ENCODE data around the gene ABHD12. TPM values are rescaled to one million over a fixed set of nuclear protein-coding genes. Genes with fewer than 3 reads are reported as not detected.

The ABHD12 gene
- total RNA-seq, 2 donors from 2014 or later, result 42.4 to 76.1 TPM

GRCh38 chr20:25288291-25289181, 102.1 kb downstream of the ABHD12 start:
- DNase-seq (peak; percentile 17 to 34), ATAC-seq (no peak)
- intact Hi-C loops (cut with DNase I, micrococcal nuclease), result no loop called here

GRCh38 chr20:25287631-25288290, 102.9 kb downstream of the ABHD12 start:
- DNase-seq, result peak; percentile 5 to 22
- intact Hi-C loops (cut with DNase I, micrococcal nuclease), result no loop called here
- no peak for ATAC-seq

GRCh38 chr20:25286917-25287316, 103.7 kb downstream of the ABHD12 start:
- intact Hi-C loops (cut with DNase I, micrococcal nuclease), result no loop called here
- ATAC-seq (no peak), DNase-seq (peak; percentile 6 to 20)

GRCh38 chr20:25285856-25286798, 104.5 kb downstream of the ABHD12 start:
- intact Hi-C loops (cut with DNase I, micrococcal nuclease), result no loop called here
- DNase-seq (peak; percentile 3 to 19), ATAC-seq (no peak)

GRCh38 chr20:25285091-25285647, 105.5 kb downstream of the ABHD12 start:
- intact Hi-C loops (cut with DNase I, micrococcal nuclease), result no loop called here
- ATAC-seq (no peak), DNase-seq (peak; percentile 6 to 16)

- no peak for ATAC-seq
- intact Hi-C loops (cut with DNase I, micrococcal nuclease), result no loop called here
- peak in 1 of 2 donors; percentile 17 for DNase-seq
Measured at GRCh38 chr20:25284131-25284601, 106.5 kb downstream of the ABHD12 start.

- peak; percentile 6 to 24 for DNase-seq
- no peak for ATAC-seq
- intact Hi-C loops (cut with DNase I, micrococcal nuclease), result no loop called here
Measured at GRCh38 chr20:25283221-25283951, 107.2 kb downstream of the ABHD12 start.

GRCh38 chr20:25282796-25283195, 107.8 kb downstream of the ABHD12 start:
- intact Hi-C loops (cut with DNase I, micrococcal nuclease), result no loop called here
- DNase-seq, result peak; percentile 4 to 20
- no peak for ATAC-seq

GRCh38 chr20:25282034-25282781, 108.4 kb downstream of the ABHD12 start:
- ATAC-seq (no peak), DNase-seq (peak; percentile 15 to 23)
- intact Hi-C loops (cut with DNase I, micrococcal nuclease), result no loop called here

GRCh38 chr20:25281541-25281991, 109.1 kb downstream of the ABHD12 start:
- ATAC-seq (no peak), DNase-seq (peak; percentile 45 to 54)
- intact Hi-C loops (cut with DNase I, micrococcal nuclease), result no loop called here

GRCh38 chr20:25280574-25281535, 109.8 kb downstream of the ABHD12 start:
- intact Hi-C loops (cut with DNase I, micrococcal nuclease), result no loop called here
- ATAC-seq, result no peak
- DNase-seq, result peak; percentile 3 to 22

GRCh38 chr20:25280051-25280573, 110.5 kb downstream of the ABHD12 start:
- intact Hi-C loops (cut with DNase I, micrococcal nuclease), result no loop called here
- DNase-seq, result peak; percentile 21 to 49
- ATAC-seq, result no peak

GRCh38 chr20:25279403-25279802, 111.2 kb downstream of the ABHD12 start:
- intact Hi-C loops (cut with DNase I, micrococcal nuclease), result no loop called here
- peak; percentile 32 for ATAC-seq
- peak; percentile 4 to 26 for DNase-seq

- intact Hi-C loops (cut with DNase I, micrococcal nuclease), result no loop called here
- ATAC-seq (no peak), DNase-seq (peak; percentile 4 to 26)
Measured at GRCh38 chr20:25278636-25279361, 111.8 kb downstream of the ABHD12 start.

- intact Hi-C loops (cut with DNase I, micrococcal nuclease), result no loop called here
- ATAC-seq (peak; percentile 56), DNase-seq (peak; percentile 9 to 57)
Measured at GRCh38 chr20:25277941-25278521, 112.6 kb downstream of the ABHD12 start.

All from left colon (tissue), 2 donors.